ENCODE measurements around the gene KIF24.
"Not testable (repeated sequence)": the region's sequence is repeated elsewhere in the genome, so short reads cannot be mapped to it uniquely, and the experiment has no call there.

DNA sequence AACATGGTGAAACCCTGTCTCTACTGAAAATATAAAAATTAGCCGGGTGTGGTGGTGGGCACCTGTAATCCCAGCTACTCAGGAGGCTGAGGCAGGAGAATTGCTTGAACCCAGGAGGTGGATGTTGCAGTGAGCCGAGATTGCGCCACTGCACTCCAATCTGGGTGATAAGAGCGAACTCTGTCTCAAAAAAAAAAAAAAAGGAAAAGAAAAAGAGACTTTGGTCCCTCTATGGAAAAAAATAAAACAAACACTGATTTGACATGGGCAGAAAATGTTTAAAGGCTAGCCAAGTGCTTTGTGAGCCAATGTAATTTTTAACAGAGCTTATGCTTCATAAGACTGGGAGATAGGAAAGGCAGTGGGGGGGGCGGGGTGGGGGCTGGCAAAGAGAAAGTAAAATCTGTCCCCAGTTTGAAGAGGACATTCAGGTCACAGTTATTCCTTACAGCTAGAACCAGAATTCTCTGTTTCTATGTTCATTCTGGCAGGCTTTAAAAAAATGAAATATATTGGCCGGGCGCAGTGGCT is 23.1 kb upstream of the KIF24 start:
- TF ChIP-seq, protein P1, sequence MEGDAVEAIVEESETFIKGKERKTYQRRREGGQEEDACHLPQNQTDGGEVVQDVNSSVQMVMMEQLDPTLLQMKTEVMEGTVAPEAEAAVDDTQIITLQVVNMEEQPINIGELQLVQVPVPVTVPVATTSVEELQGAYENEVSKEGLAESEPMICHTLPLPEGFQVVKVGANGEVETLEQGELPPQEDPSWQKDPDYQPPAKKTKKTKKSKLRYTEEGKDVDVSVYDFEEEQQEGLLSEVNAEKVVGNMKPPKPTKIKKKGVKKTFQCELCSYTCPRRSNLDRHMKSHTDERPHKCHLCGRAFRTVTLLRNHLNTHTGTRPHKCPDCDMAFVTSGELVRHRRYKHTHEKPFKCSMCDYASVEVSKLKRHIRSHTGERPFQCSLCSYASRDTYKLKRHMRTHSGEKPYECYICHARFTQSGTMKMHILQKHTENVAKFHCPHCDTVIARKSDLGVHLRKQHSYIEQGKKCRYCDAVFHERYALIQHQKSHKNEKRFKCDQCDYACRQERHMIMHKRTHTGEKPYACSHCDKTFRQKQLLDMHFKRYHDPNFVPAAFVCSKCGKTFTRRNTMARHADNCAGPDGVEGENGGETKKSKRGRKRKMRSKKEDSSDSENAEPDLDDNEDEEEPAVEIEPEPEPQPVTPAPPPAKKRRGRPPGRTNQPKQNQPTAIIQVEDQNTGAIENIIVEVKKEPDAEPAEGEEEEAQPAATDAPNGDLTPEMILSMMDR (conservative IDR thresholded peaks at IDR 0.05; ENCODE audit: low read length) = not testable (repeated sequence)
- TF ChIP-seq EZH2phosphoT487 (IDR thresholded peaks at IDR 0.05; ENCODE audit: borderline replicate concordance, low read depth, low read length) = not testable (repeated sequence)

Data from OCI-LY7 (cell line).